GM12801 (cell line): ENCODE results near the gene SEMA3B.

Source experiments
- CTCF ChIP-seq: IDR thresholded peaks from one replicate; pipeline ENCODE4 v1.5.1; 2011; ENCODE audit warnings: control low read depth; ENCODE audit not compliant: insufficient read length; ENCODE audit errors: extremely low read depth

Gene SEMA3B

GRCh38 chr3:50241163-50241562 lies 27.8 kb upstream of the SEMA3B start:
- no peak for TF ChIP-seq CTCF

GRCh38 chr3:50241713-50242380 lies 27.1 kb upstream of the SEMA3B start:
- TF ChIP-seq CTCF = no peak

- TF ChIP-seq CTCF = no peak
Measured at GRCh38 chr3:50242381-50242770, 26.6 kb upstream of the SEMA3B start.

- TF ChIP-seq CTCF = no peak
Measured at GRCh38 chr3:50242851-50243542, 25.9 kb upstream of the SEMA3B start.

- no peak for TF ChIP-seq CTCF
Measured at GRCh38 chr3:50243543-50243895, 25.4 kb upstream of the SEMA3B start.

GRCh38 chr3:50245251-50245745 lies 23.6 kb upstream of the SEMA3B start:
- TF ChIP-seq CTCF = no peak

- TF ChIP-seq CTCF = peak; percentile 42
Measured at GRCh38 chr3:50245831-50246516, 23.0 kb upstream of the SEMA3B start.
